ENCODE data around the gene SURF2. TPM values are rescaled to one million over a fixed set of nuclear protein-coding genes. Genes with fewer than 3 reads are reported as not detected.
A peak's percentile ranks its signal among the peaks of the same experiment; 100 is the strongest.

SURF2 gene
- total and polyA plus RNA-seq, 9 of the 15 experiments (the other 6 are each of a cell fraction or from before 2014, with no cell fraction given) = 5.5 to 82.5 (median 21.3) TPM

GRCh38 chr9:133346021-133346785 is 10.1 kb upstream of the SURF2 start:
- ATAC-seq (no peak; the same call in 2 of the 3 replicates), FAIRE-seq (no peak), DNase-seq (ENCODE audit: extremely low read depth in 1 of 4, low spot score in 3 of 4) (peak in 1 of 4 experiments; percentile 31)
- Histone ChIP-seq H3K27ac (ENCODE audit: extremely low read depth, low read depth, low read length) (no peak overlapping the region; the same call in 2 of the 3 replicates), H4K20me1 (replicated peaks; ENCODE audit: control insufficient read depth, insufficient read depth, low read length) (peaks cover 17% of the 10 kb centered on the region), H3K4me2 (ENCODE audit: insufficient read depth, low read length) (peak overlapping the region; percentile 93), H3K4me3 (peak overlapping the region; percentile 100), H3K79me2 (ENCODE audit: control insufficient read depth, insufficient read depth, low read length) (peaks cover 57% of the 10 kb centered on the region), H3K9me1 (ENCODE audit: control insufficient read depth, insufficient read depth, low read length) (peaks cover 3% of the 10 kb centered on the region), H3K27me3 (ENCODE audit: control insufficient read depth in 2 of 2, insufficient read depth in 2 of 2, low read length in 2 of 2) (no peaks in the 10 kb centered on the region), H2AFZ (ENCODE audit: low read depth, low read length) (no peak overlapping the region), H3K9ac (ENCODE audit: insufficient read depth in 1 of 2, low read depth in 2 of 2, low read length in 2 of 2) (peak overlapping the region; percentile 100), H3K4me1 (replicated peaks in 1 of 2; ENCODE audit: control insufficient read depth in 2 of 2, insufficient read depth in 2 of 2, low read length in 2 of 2) (peaks cover 16 to 43% of the 10 kb centered on the region in 2 experiments; a peak in 4 of 5 replicates), H3K36me3 (ENCODE audit: control insufficient read depth, insufficient read depth, low read length) (peaks cover 77% of the 10 kb centered on the region), H3K9me3 (replicated peaks; ENCODE audit: control insufficient read depth, insufficient read depth, low read depth, low read length) (no peaks in the 10 kb centered on the region)
- in situ Hi-C loops (cut with MboI) = no loop called here
- ChIA-PET CTCF (ENCODE audit: low intra/inter-chr PET ratio) (no interaction called here), POLR2A (interaction anchor here (0.6 to 3.3 kb wide), 12 partner anchors 11 to 478 kb away, joined by 3 to 31 read pairs (median 3); partner anchors contain the start of gene RALGDS)
- TF ChIP-seq, protein P1, sequence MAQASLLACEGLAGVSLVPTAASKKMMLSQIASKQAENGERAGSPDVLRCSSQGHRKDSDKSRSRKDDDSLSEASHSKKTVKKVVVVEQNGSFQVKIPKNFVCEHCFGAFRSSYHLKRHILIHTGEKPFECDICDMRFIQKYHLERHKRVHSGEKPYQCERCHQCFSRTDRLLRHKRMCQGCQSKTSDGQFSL (CRISPR knock-in tag; IDR thresholded peaks at IDR 0.05) = no peak
- TF ChIP-seq, protein P1 (tag; IDR thresholded peaks at IDR 0.05) = peak in 1 of 2 experiments; percentile 37; a peak in 1 of 4 replicates
- TF ChIP-seq JUN (IDR thresholded peaks at IDR 0.05; ENCODE audit: borderline replicate concordance, low read depth, low read length) (no peak), JUN (CRISPR knock-in tag; IDR thresholded peaks at IDR 0.05; ENCODE audit: borderline replicate concordance) (0 out of 2 replicates have a peak, but pooled peaks have one; percentile 18), KAT8 (IDR thresholded peaks at IDR 0.05; ENCODE audit: low read depth) (no peak), NFIC (IDR thresholded peaks at IDR 0.05) (peak; percentile 92), CBFB (CRISPR knock-in tag; IDR thresholded peaks at IDR 0.05) (no peak), XRCC5 (IDR thresholded peaks at IDR 0.05; ENCODE audit: low read depth, low read length) (0 out of 2 replicates have a peak, but pooled peaks have one; percentile 3), NFIX (CRISPR knock-in tag; IDR thresholded peaks at IDR 0.05; ENCODE audit: low read depth) (peak; percentile 30; the same call in 1 of the 2 replicates)
- intact Hi-C loops (cut with micrococcal nuclease) = no loop called here
- 29% methylated on average over 15 of the region's 15 CpGs for WGBS (ENCODE audit: insufficient coverage, low coverage, missing lambda C conversion rate)
- TSS peak; percentile 55 for BruUV-seq (replicated peaks)
